Naive thymus-derived CD4-positive, alpha-beta T cell (primary cell): ENCODE data around the gene MLST8. TPM values are rescaled to one million over a fixed set of nuclear protein-coding genes. Genes with fewer than 3 reads are reported as not detected.

Source experiments
- ATAC-seq: fragments of 150-1000 bp; cut with Tn5 transposase; 2 replicates; pipeline ENCODE4 v1.10.0; 2021; ENCODE audit warnings: mild to moderate bottlenecking, moderate library complexity
- CTCF ChIA-PET: fragments of 350-600 bp; sonication (Branson Sonifier 250); formaldehyde crosslinking; loops from one replicate; lab custom pipeline; 2021; ENCODE audit warnings: antibody characterized with exemption; lab: Charles Lee
- POLR2A ChIA-PET: fragments of 350-600 bp; sonication (Branson Sonifier 250); formaldehyde crosslinking; loops from one replicate; lab custom pipeline; 2021; ENCODE audit warnings: antibody characterized with exemption, inconsistent platforms; lab: Charles Lee
- DNase-seq, 9 donors: peaks; one replicate each; pipeline versions ENCODE4 v3.0.0 to v3.0.0-alpha.2; 2020 to 2022; ENCODE audit warnings: mixed read lengths in 1 of 9
- H3K27ac ChIP-seq: one replicate; pipeline ENCODE4 v1.7.0; 2013; ENCODE audit warnings: mild to moderate bottlenecking, low read depth, low read length, moderate library complexity
- H3K27me3 ChIP-seq, 2 donors: one replicate each; pipeline ENCODE4 v1.7.0; 2013; ENCODE audit warnings: low read length in 2 of 2, mild to moderate bottlenecking in 2 of 2, moderate library complexity in 2 of 2; ENCODE audit not compliant: control insufficient read depth in 2 of 2, insufficient read depth in 2 of 2
- H3K36me3 ChIP-seq, 3 experiments: 1 replicate in 2 of 3; 2 replicates in 1 of 3; pipeline ENCODE4 v1.7.0; 2013; ENCODE audit warnings: low read length in 3 of 3, mild to moderate bottlenecking in 3 of 3, moderate library complexity in 1 of 3; ENCODE audit not compliant: insufficient read depth in 3 of 3, control insufficient read depth in 2 of 3
- H3K4me1 ChIP-seq, 2 donors: one replicate each; pipeline ENCODE4 v1.7.0; 2013; ENCODE audit warnings: low read length in 2 of 2, mild to moderate bottlenecking in 2 of 2, moderate library complexity in 1 of 2; ENCODE audit not compliant: control insufficient read depth in 2 of 2, insufficient read depth in 2 of 2
- H3K4me3 ChIP-seq: 2 replicates; pipeline ENCODE4 v1.7.0; 2013; ENCODE audit warnings: mild to moderate bottlenecking, low read length
- H3K9me3 ChIP-seq, 3 experiments: 1 replicate in 2 of 3; 2 replicates in 1 of 3; pipeline ENCODE4 v1.7.0; 2013; ENCODE audit warnings: low read length in 3 of 3; ENCODE audit not compliant: control insufficient read depth in 2 of 3
- H3K27ac Mint-ChIP-seq, 9 donors: one replicate each; pipeline ENCODE4 v1.8.0; 2020 to 2022; ENCODE audit warnings: mixed read lengths in 9 of 9, mild to moderate bottlenecking in 8 of 9, moderate library complexity in 5 of 9, inconsistent platforms in 2 of 9
- H3K27me3 Mint-ChIP-seq, 5 donors: one replicate each; pipeline ENCODE4 v1.8.0; 2021 to 2022; ENCODE audit warnings: mixed read lengths in 5 of 5, mild to moderate bottlenecking in 1 of 5
- H3K36me3 Mint-ChIP-seq, 5 donors: one replicate each; pipeline ENCODE4 v1.8.0; 2020 to 2022; ENCODE audit warnings: mixed read lengths in 5 of 5, mild to moderate bottlenecking in 3 of 5, inconsistent platforms in 1 of 5
- H3K4me1 Mint-ChIP-seq, 7 donors: one replicate each; pipeline ENCODE4 v1.8.0; 2020 to 2022; ENCODE audit warnings: mixed read lengths in 7 of 7, mild to moderate bottlenecking in 3 of 7, inconsistent platforms in 1 of 7
- H3K4me3 Mint-ChIP-seq, 10 donors: one replicate each; pipeline ENCODE4 v1.8.0; 2020 to 2022; ENCODE audit warnings: mild to moderate bottlenecking in 10 of 10, mixed read lengths in 10 of 10, moderate library complexity in 6 of 10, inconsistent platforms in 2 of 10
- H3K9me3 Mint-ChIP-seq, 11 donors: one replicate each; pipeline ENCODE4 v1.8.0; 2020 to 2022; ENCODE audit warnings: mixed read lengths in 11 of 11, mild to moderate bottlenecking in 4 of 11, inconsistent platforms in 1 of 11, moderate library complexity in 1 of 11
- intact Hi-C, 2 donors: fragments of 100-400 bp; cut with micrococcal nuclease; formaldehyde crosslinking; loops; one replicate each; pipeline ENCODE4 v1.15.1; 2023
- polyA plus RNA-seq, 2 donors: library from polyadenylated mRNA; unstranded; fragments of 300-500 nt; fragmentation: Illumina TruSeq; gene quantifications; one replicate each; pipeline ENCODE4 v1.2.3, GENCODE V29; 2021
- total RNA-seq, 6 experiments: library from RNA in 5 of 6; stranded (reverse) in 5 of 6; gene quantifications; 1 replicate in 5 of 6; 2 replicates in 1 of 6; pipeline ENCODE4 v1.2.3 and lab custom pipeline; 2021 to 2026

MLST8 gene
- total and polyA plus RNA-seq, 7 experiments from 2014 or later = 20.7 to 41.2 (median 35.5) TPM

DNA sequence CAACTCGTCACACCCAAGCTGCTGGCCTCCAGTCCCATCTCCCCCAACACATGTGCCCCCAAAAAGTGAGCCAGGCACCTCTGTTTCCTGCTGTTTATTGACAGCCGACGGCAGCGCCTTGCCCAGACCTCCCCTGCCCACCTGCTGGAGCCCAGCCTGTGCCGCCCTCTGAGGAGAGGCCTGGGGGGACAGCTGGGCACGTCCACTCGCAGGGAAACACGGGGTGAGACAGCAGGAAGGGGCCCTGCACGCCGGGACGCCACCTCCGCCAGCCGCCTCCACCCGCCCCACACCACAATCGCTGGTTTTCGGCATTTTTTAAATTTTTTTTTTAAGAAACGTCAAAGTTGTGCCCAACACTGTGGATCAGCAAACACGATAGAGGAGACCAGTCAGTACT, 28.2 kb upstream of the MLST8 start:
- H3K27ac ChIP-seq = no peak overlapping the region
- no peaks in the 10 kb centered on the region for H3K27me3 Mint-ChIP-seq
- intact Hi-C loops = no loop called here
- peaks cover 0 to 4% (median 0%) of the 10 kb centered on the region in 7 donors for H3K4me1 Mint-ChIP-seq
- DNase-seq (no peak), ATAC-seq (no peak)
- CTCF ChIA-PET = no interaction called here
- peaks cover 0 to 45% (median 0%) of the 10 kb centered on the region in 3 experiments for H3K36me3 ChIP-seq
- no peaks in the 10 kb centered on the region for H3K4me1 ChIP-seq
- H3K4me3 ChIP-seq = no peak overlapping the region
- H3K4me3 Mint-ChIP-seq = no peak overlapping the region
- H3K27ac Mint-ChIP-seq = no peak overlapping the region
- no peaks in the 10 kb centered on the region for H3K27me3 ChIP-seq
- POLR2A ChIA-PET = no interaction called here
- H3K36me3 Mint-ChIP-seq = peaks cover 3 to 11% (median 4%) of the 10 kb centered on the region in 5 donors
- H3K9me3 Mint-ChIP-seq = peaks cover 0 to under 1% (median 0%) of the 10 kb centered on the region in 11 donors
- no peaks in the 10 kb centered on the region for H3K9me3 ChIP-seq

DNA sequence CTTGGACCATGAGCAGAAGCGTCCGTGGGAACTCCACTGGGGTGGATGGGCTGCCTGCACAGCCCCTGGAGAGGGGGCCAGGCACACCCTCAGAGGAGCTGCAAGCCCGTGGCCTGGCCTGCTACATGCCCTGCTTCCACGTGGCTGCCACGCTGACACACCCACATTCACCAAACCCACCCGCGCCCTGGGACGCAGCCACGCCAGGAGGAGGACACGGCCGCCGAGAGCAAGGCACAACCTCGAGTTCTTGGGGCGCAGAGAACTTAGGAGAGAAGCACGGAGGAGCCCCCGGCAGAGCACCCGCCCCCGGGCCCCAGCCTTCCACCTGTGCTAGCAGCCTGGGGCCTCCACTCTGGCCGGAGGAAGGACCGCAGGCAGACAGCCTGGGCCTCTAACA, 27.7 kb upstream of the MLST8 start:
- ATAC-seq (no peak), DNase-seq (no peak)
- H3K27ac Mint-ChIP-seq = no peak overlapping the region
- no peaks in the 10 kb centered on the region for H3K4me1 ChIP-seq
- no peak overlapping the region for H3K4me3 Mint-ChIP-seq
- ChIA-PET POLR2A (no interaction called here), CTCF (no interaction called here)
- intact Hi-C loops = no loop called here
- peaks cover 0 to 2% (median 0%) of the 10 kb centered on the region in 11 donors for H3K9me3 Mint-ChIP-seq
- H3K9me3 ChIP-seq = no peaks in the 10 kb centered on the region
- H3K27me3 ChIP-seq = no peaks in the 10 kb centered on the region
- H3K4me3 ChIP-seq = no peak overlapping the region
- peaks cover 0 to 44% (median 0%) of the 10 kb centered on the region in 3 experiments for H3K36me3 ChIP-seq
- no peaks in the 10 kb centered on the region for H3K27me3 Mint-ChIP-seq
- no peak overlapping the region for H3K27ac ChIP-seq
- H3K36me3 Mint-ChIP-seq = peaks cover 3 to 11% (median 4%) of the 10 kb centered on the region in 5 donors
- H3K4me1 Mint-ChIP-seq = peaks cover 0 to 4% (median 0%) of the 10 kb centered on the region in 7 donors

DNA sequence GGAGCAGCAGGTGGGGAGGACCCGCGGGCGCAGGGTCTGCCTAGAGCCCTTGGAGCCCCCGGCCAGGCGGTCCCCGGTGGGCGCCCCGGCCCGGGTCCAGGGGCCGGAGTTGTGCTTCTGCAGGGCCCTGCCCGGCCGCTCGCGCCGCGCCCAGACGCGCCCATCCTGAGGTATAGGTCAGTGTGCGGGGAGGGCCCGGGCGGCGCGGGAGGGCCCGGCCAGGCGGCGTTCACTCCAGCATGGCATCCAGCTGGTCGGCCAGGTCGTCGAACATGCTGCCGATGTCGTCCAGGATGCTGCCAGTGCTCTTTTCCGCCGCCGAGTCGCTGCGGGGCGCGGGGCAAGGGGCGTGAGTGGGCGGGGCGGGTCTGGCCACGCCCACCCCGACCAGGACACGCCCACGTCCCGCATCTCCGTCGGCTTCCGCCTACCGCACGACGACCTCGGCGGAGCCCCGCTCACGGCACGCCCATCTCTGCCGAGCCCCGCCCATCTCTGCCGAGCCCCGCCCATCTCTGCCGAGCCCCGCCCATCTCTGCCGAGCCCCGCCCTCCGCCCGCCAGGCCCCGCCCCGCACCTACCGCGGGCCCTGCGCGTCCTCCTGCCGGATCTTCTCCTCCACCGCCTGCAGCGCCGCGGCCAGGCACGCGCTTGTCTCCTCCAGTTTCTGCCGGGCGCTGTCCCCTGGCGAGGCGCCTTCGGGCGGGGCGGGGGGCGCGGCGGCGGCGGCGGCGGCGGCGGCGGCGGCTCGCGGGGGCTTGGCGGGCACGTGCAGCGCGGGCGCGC, 26.7 kb upstream of the MLST8 start:
- peaks cover 0 to 4% (median 0%) of the 10 kb centered on the region in 7 donors for H3K4me1 Mint-ChIP-seq
- peaks cover 3 to 11% (median 4%) of the 10 kb centered on the region in 5 donors for H3K36me3 Mint-ChIP-seq
- Histone ChIP-seq H3K36me3 (peaks cover 0 to 39% (median 0%) of the 10 kb centered on the region in 3 experiments), H3K27ac (no peak overlapping the region), H3K9me3 (no peaks in the 10 kb centered on the region), H3K4me1 (no peaks in the 10 kb centered on the region), H3K27me3 (no peaks in the 10 kb centered on the region), H3K4me3 (no peak overlapping the region)
- H3K4me3 Mint-ChIP-seq = no peak overlapping the region
- CTCF ChIA-PET = no interaction called here
- intact Hi-C loops = no loop called here
- DNase-seq (peak in 7 of 9 donors; percentile 31 to 55 (median 41)), ATAC-seq (peak; percentile 86)
- H3K9me3 Mint-ChIP-seq = peaks cover 0 to 2% (median 0%) of the 10 kb centered on the region in 11 donors
- POLR2A ChIA-PET = no interaction called here
- no peak overlapping the region for H3K27ac Mint-ChIP-seq
- H3K27me3 Mint-ChIP-seq = no peaks in the 10 kb centered on the region

DNA sequence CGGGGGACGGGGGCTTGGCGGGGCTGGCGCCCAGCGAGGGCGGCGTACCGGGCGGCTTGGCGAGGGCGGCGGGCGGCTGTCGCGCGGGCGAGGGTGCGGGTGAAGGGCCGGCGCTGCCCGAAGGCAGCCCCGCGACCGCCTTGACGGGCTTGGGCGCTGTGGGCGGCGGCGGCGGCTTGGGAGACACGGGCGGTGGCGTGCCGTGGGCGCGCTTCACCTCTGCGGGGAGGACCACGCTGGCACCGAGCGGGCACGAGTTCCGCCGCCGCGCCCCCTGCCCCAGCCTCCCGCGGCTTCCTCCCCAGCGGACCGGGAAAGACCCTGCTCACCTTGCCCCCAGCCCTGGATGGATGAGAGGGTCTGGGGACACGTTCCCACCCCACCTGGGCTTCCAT, 26.1 kb upstream of the MLST8 start:
- intact Hi-C loops = no loop called here
- peaks cover 0 to 3% (median 0%) of the 10 kb centered on the region in 7 donors for H3K4me1 Mint-ChIP-seq
- H3K36me3 Mint-ChIP-seq = peaks cover 0 to 7% (median 3%) of the 10 kb centered on the region in 5 donors
- Histone ChIP-seq H3K27me3 (no peaks in the 10 kb centered on the region), H3K4me3 (no peak overlapping the region), H3K36me3 (peaks cover 0 to 35% (median 0%) of the 10 kb centered on the region in 3 experiments), H3K9me3 (no peaks in the 10 kb centered on the region), H3K27ac (no peak overlapping the region), H3K4me1 (no peaks in the 10 kb centered on the region)
- H3K4me3 Mint-ChIP-seq = no peak overlapping the region
- DNase-seq (no peak), ATAC-seq (no peak)
- ChIA-PET CTCF (no interaction called here), POLR2A (no interaction called here)
- H3K27me3 Mint-ChIP-seq = no peaks in the 10 kb centered on the region
- H3K9me3 Mint-ChIP-seq = peaks cover 0 to 2% (median 0%) of the 10 kb centered on the region in 11 donors
- H3K27ac Mint-ChIP-seq = no peak overlapping the region

GRCh38 chr16:2179576-2179975, 25.7 kb upstream of the MLST8 start:
- H3K4me3 Mint-ChIP-seq = no peak overlapping the region
- CTCF ChIA-PET = no interaction called here

DNA sequence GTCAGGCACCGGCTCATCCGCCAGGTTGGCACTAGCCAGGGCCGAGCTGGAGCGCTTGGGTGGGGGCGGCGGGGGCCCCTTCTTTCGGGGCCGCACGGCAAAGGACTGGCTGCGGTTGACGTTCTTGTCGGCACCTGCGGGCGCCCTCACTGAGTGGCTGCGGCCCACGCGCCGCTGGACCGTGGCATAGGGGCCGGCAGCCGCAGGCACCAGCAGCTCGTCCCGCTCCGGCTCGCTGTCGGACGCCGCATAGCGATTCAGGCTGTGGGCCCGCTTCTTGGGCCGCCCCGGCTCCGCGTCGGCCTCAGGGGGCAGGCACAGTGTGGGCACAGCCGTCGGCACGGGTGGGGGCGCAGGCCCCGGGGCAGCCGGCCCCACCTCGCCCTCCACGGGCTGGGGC, 24.8 kb upstream of the MLST8 start:
- no peak overlapping the region for H3K4me3 Mint-ChIP-seq
- no peak for ATAC-seq
- H3K27ac ChIP-seq = no peak overlapping the region
- DNase-seq = no peak
- H3K36me3 Mint-ChIP-seq = peaks cover 0 to 6% (median 3%) of the 10 kb centered on the region in 5 donors
- no peaks in the 10 kb centered on the region for H3K4me1 ChIP-seq
- peaks cover 0 to 2% (median 0%) of the 10 kb centered on the region in 11 donors for H3K9me3 Mint-ChIP-seq
- no peak overlapping the region for H3K27ac Mint-ChIP-seq
- H3K9me3 ChIP-seq = no peaks in the 10 kb centered on the region
- H3K27me3 Mint-ChIP-seq = no peaks in the 10 kb centered on the region
- no peaks in the 10 kb centered on the region for H3K27me3 ChIP-seq
- peaks cover 0 to 3% (median 0%) of the 10 kb centered on the region in 7 donors for H3K4me1 Mint-ChIP-seq
- ChIA-PET POLR2A (interaction anchor here (0.7 kb wide), 1 partner anchor 88 kb away, joined by 4 read pairs; no protein-coding TSS in a partner anchor), CTCF (no interaction called here)
- no peak overlapping the region for H3K4me3 ChIP-seq
- peaks cover 0 to 22% (median 0%) of the 10 kb centered on the region in 3 experiments for H3K36me3 ChIP-seq
- intact Hi-C loops = no loop called here

More at GRCh38 chr16:2179576-2179975, 25.7 kb upstream of the MLST8 start:
- H3K27ac Mint-ChIP-seq = no peak overlapping the region
- H3K4me1 Mint-ChIP-seq = peaks cover 0 to 3% (median 0%) of the 10 kb centered on the region in 7 donors
- ATAC-seq (no peak), DNase-seq (no peak)
- H3K36me3 Mint-ChIP-seq = peaks cover 0 to 6% (median 3%) of the 10 kb centered on the region in 5 donors
- Histone ChIP-seq H3K27ac (no peak overlapping the region), H3K4me1 (no peaks in the 10 kb centered on the region), H3K27me3 (no peaks in the 10 kb centered on the region), H3K4me3 (no peak overlapping the region), H3K36me3 (peaks cover 0 to 30% (median 0%) of the 10 kb centered on the region in 3 experiments), H3K9me3 (no peaks in the 10 kb centered on the region)
- intact Hi-C loops = no loop called here
- no peaks in the 10 kb centered on the region for H3K27me3 Mint-ChIP-seq
- POLR2A ChIA-PET = no interaction called here
- H3K9me3 Mint-ChIP-seq = peaks cover 0 to 2% (median 0%) of the 10 kb centered on the region in 11 donors
